AG10803 (cell line): ENCODE results near the gene WDR11.

Source experiments
- DNase-seq: peaks from one replicate; pipeline ENCODE4 v3.0.0; 2010; ENCODE audit warnings: low read depth
- H3K4me3 ChIP-seq: 2 replicates; pipeline ENCODE4 v1.5.1; 2011; ENCODE audit warnings: mild to moderate bottlenecking, low read length, control low read depth
- CTCF ChIP-seq: conservative IDR thresholded peaks from 2 replicates; pipeline ENCODE4 v1.5.1; 2011; ENCODE audit warnings: mild to moderate bottlenecking, low read length, control low read depth, inconsistent platforms

WDR11 gene

GRCh38 chr10:120850911-120851865 is at the start of gene WDR11:
Gene WDR11 (plus strand): TSS chr10:120851362. CDS start chr10:120851421, 59 bp downstream.
- no peak for TF ChIP-seq CTCF
- peak; percentile 92 for DNase-seq
- H3K4me3 ChIP-seq, result peak within 1 kb of the TSS; percentile 94

GRCh38 chr10:120802935-120803334 is 48.2 kb upstream of the WDR11 start:
- H3K4me3 ChIP-seq, result no peak overlapping the region
- DNase-seq, result no peak

GRCh38 chr10:120803972-120804371 is 47.2 kb upstream of the WDR11 start:
- H3K4me3 ChIP-seq, result no peak overlapping the region
- no peak for TF ChIP-seq CTCF
- DNase-seq, result no peak

More at GRCh38 chr10:120802935-120803334, 48.2 kb upstream of the WDR11 start:
- TF ChIP-seq CTCF, result no peak

- TF ChIP-seq CTCF, result no peak
- no peak for DNase-seq
- no peak overlapping the region for H3K4me3 ChIP-seq
Observed at GRCh38 chr10:120805014-120805812, 45.9 kb upstream of the WDR11 start.

- H3K4me3 ChIP-seq, result no peak overlapping the region
- no peak for DNase-seq
- TF ChIP-seq CTCF, result no peak
Observed at GRCh38 chr10:120806081-120806480, 45.1 kb upstream of the WDR11 start.

GRCh38 chr10:120810298-120810697 is 40.9 kb upstream of the WDR11 start:
- DNase-seq, result no peak
- H3K4me3 ChIP-seq, result no peak overlapping the region
- TF ChIP-seq CTCF, result no peak
